GM21576 (cell line): ENCODE measurements around the gene DCTN1.

ENCODE experiments used
- ATAC-seq: cut with Tn5 transposase; IDR thresholded peaks from one replicate; pipeline ENCODE4 v1.9.1; 2021; ENCODE audit warnings: mild to moderate bottlenecking, moderate library complexity; ENCODE audit not compliant: unreplicated experiment

The DCTN1 gene

DNA sequence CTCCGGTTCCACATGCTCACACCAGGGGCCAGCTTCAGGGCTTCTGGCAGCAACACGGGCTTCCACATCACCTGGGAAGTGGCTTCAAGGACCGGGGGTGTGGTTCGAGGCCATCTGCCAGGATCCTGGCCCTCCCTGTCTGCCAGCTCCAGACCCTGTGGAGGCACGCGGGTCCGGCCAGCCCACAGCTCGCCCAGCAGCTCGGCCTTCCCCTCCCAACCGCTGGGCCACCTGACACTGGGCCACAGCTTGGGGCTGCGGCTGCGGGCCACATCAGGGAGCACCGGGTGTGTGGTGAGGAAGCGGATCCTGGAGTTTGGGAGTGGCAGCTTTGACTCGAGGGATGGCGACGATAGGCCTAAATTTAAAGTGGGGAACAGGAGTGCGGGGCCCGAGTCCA is 34.3 kb upstream of the DCTN1 start:
- ATAC-seq, result no peak

GRCh38 chr2:74413001-74413698 is 33.0 kb upstream of the DCTN1 start:
- no peak for ATAC-seq

DNA sequence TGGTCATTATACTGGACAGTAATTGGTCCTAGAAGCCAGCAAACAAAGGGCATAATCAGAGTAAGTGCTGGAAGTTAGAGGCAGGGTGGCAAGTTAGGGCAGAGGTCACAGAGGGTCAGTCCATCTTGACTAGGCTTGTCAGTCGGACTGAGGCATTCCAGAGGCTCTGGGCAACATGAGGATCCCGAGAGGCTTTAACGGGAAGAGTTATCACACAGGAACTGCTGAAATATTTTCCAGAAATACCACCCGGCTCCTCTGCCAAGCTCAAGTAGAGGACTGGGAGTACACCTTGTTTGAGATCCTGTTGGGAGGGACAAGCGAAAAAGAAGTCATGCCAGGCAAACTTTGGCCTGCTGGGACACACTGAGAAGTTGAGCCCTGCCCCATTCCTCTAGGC is 27.6 kb upstream of the DCTN1 start:
- ATAC-seq, result no peak

DNA sequence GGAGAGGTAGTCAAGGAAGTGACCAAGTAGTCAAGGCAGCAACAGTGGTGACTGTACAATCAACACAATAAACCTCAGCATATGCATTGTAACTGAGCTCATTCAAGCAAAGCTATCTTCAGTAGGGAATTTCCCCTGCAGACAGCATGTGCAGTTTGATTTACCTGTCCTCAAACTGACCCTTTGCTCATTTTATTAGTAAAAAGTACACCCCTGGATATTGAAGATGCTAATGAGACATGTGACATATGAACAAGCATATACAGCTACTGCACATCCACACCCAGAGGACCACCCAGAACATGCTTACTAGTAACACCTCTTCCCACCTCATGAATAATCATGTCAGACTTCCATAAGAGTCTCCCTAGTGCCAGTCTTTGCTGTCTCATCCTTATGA is 25.9 kb upstream of the DCTN1 start:
- ATAC-seq, result peak; percentile 67

DNA sequence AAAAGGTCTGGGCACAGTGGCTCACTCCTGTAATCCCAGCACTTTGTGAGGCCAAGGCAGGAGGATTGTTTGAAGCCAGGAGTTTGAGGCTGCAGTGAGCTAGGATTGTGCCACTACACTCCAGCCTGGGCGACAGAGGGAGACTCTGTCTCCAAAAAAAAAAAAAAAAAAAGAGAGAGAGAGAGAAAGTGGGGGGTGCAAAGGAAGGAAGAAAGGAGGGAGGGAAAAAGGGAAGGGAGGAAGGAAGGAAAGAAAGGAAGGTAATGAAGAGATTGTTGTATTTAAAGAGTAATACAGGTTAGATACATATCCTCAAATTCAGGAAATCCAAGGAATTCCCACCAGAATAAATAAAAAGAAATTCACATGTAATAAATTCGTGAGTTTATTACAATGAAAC is 21.8 kb upstream of the DCTN1 start:
- no peak for ATAC-seq

GRCh38 chr2:74399785-74400184 is 19.7 kb upstream of the DCTN1 start:
- ATAC-seq, result no peak

- no peak for ATAC-seq
These were observed 16.0 kb upstream of the DCTN1 start for GRCh38 chr2:74396149-74396548.

DNA sequence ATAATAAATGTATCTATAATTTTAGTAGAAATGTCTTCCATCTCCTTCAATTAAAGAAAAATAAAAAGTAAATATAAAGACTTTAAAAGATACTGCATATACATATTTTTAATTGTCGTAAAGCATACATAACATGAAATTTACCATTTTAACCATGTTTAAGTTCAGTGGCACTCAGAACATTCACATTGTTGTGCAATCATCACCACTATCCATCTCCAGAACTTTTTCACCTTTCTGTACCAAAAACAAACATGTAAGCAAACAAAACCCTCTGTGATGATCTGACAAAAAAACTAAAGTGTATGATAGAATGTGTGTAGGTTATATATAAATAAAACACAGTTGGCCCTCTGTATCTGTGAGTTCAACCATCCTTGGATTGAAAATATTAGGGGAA is 13.4 kb upstream of the DCTN1 start:
- ATAC-seq, result no peak

- ATAC-seq, result no peak
These were observed 12.3 kb upstream of the DCTN1 start for GRCh38 chr2:74392449-74392743.

GRCh38 chr2:74391580-74392448 is 11.7 kb upstream of the DCTN1 start:
- peak; percentile 65 for ATAC-seq

DNA sequence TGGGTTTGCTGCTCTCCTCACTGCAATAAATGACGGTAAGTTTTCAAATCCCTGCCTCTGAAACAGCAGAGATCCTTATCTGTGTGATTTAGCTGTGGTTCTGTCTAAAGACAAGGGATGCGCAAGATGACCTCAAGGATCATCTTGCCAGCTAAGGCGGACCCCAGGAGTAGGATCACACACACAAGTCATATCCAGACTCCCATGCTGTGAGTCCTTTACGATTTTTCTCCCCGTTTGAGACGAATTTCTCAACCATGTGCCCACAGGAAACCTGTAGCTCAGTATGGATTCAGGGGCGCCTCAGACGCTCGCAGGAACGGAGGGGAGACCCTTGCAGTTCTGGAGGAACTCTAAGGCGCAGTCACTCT is 11.1 kb upstream of the DCTN1 start:
- peak; percentile 29 for ATAC-seq

DNA sequence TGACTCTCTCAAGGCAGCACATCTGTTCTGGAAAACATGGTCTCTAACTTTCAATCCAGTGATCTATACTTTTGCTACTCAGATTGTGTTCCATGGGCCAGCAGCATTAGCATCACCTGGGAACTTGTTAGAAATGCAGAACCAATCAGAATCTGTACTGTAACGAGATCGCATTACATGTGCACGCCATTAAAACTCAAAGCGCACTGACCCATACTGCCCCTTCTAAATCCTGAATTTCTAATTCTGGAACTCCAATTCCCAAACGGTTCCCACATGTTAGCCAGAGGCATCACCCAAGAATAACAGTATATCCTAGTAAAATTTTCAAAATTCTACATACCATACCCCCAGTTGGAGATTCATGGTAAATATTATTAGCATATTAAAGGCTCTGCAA is 10.5 kb upstream of the DCTN1 start:
- no peak for ATAC-seq

- ATAC-seq, result no peak
These were observed 7.2 kb upstream of the DCTN1 start for GRCh38 chr2:74387346-74387745.

DNA sequence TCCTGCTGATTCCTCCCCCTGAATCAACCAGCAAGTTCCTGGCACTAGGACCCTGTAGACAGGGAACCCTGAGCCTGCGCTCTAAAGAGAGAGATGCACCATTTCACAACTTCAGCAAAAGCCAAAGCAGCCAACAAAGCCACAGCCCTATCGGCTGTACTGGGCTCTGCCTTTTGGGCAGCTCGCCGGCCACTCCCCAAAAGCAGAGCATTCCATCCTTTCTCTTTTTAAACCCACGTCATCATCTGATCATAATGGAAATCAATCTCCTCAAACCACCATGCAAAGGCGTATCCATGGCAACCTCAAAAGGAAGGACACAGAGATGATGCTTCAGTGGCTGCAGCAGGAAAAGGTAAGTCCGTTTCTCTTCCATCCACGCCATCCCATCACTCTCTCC is 5.3 kb upstream of the DCTN1 start:
- no peak for ATAC-seq

DNA sequence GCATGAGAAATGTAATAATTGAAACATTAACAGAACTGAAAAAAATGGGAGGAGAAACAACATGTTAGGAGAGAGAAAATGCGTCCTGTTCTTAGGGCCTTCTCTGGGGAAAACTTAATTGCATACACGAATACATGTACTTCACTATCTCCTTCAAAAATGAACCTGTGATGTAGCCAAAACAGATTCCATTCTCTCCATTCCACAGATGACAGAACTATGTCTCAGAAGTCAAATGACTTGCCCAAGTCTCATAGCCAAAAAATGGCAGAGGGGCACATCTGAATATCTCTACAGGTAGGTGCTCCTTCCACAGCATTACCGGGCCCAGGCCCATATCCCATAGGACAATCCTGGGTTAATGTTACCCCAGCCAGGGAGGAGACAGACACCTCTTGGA is 3.9 kb upstream of the DCTN1 start:
- no peak for ATAC-seq

GRCh38 chr2:74383254-74383653 is 3.1 kb upstream of the DCTN1 start:
- no peak for ATAC-seq

GRCh38 chr2:74381751-74382150 is 1.6 kb upstream of the DCTN1 start:
- no peak for ATAC-seq

- ATAC-seq, result no peak
These were observed 2.1 kb downstream of the DCTN1 start for GRCh38 chr2:74378007-74378406.

GRCh38 chr2:74375838-74376237 is 4.3 kb downstream of the DCTN1 start:
- no peak for ATAC-seq

GRCh38 chr2:74374509-74375205 is 5.5 kb downstream of the DCTN1 start:
- ATAC-seq, result no peak

GRCh38 chr2:74373985-74374384 is 6.1 kb downstream of the DCTN1 start:
- ATAC-seq, result no peak

- no peak for ATAC-seq
These were observed 6.9 kb downstream of the DCTN1 start for GRCh38 chr2:74373221-74373676.
